Measurements from ENCODE around the gene CELF2. TPM values are rescaled to one million over a fixed set of nuclear protein-coding genes. Genes with fewer than 3 reads are reported as not detected.

Gene CELF2
- total RNA-seq, 1 donor from 2014 or later = 14.4 TPM

DNA sequence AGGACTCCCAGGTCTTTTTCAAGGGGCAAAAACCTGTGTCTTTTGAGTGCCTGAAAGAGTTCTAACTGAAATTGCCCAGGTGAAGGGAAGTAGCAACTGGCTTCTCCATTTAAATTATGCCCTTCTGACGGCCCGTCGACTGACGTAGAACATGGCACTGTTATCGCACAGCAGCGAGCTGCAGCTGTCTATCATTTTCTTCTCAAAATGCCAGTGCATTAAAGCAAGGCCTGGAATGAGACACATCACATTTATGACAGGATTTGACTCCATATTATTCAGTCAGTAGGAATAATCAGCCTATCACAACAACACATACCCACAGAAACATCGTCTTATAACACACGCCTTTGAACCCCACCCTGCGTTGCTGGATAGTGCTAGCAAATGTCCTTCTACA is 69.7 kb downstream of the CELF2 start:
- peaks cover 19% of the 10 kb centered on the region for H3K27me3 Mint-ChIP-seq
- no peaks in the 10 kb centered on the region for H3K36me3 Mint-ChIP-seq
- H3K4me3 Mint-ChIP-seq = no peak overlapping the region
- TF ChIP-seq, protein P1, sequence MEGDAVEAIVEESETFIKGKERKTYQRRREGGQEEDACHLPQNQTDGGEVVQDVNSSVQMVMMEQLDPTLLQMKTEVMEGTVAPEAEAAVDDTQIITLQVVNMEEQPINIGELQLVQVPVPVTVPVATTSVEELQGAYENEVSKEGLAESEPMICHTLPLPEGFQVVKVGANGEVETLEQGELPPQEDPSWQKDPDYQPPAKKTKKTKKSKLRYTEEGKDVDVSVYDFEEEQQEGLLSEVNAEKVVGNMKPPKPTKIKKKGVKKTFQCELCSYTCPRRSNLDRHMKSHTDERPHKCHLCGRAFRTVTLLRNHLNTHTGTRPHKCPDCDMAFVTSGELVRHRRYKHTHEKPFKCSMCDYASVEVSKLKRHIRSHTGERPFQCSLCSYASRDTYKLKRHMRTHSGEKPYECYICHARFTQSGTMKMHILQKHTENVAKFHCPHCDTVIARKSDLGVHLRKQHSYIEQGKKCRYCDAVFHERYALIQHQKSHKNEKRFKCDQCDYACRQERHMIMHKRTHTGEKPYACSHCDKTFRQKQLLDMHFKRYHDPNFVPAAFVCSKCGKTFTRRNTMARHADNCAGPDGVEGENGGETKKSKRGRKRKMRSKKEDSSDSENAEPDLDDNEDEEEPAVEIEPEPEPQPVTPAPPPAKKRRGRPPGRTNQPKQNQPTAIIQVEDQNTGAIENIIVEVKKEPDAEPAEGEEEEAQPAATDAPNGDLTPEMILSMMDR (conservative IDR thresholded peaks at IDR 0.05) = no peak
- peaks cover 4% of the 10 kb centered on the region for H3K4me1 Mint-ChIP-seq (ENCODE audit: unreplicated experiment)
- no peaks in the 10 kb centered on the region for H3K9me3 Mint-ChIP-seq
- no peak for DNase-seq (ENCODE audit: extremely low spot score, unreplicated experiment)
- H3K27ac Mint-ChIP-seq = no peak overlapping the region

DNA sequence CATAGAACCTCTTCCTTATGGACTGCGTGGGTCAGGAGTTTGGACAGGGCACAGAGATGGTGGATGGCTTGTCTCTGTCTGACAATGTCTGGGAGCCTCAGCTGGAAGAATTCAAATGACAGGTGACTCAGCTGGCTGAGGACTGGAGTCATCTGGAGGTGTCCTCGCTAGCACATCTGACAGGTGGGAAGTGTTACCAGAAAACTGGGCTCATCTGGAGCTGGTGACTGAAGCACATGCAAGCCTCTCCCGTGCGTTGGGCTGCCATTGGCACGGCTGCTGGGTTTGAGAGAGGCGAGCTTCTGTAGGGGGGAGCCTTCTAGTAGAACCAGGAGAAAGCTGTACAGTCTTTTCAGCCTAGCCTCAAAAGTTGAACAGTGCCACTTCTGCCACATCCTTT is 71.0 kb downstream of the CELF2 start:
- peaks cover 14% of the 10 kb centered on the region for H3K27me3 Mint-ChIP-seq
- H3K9me3 Mint-ChIP-seq = no peaks in the 10 kb centered on the region
- TF ChIP-seq, protein P1 (conservative IDR thresholded peaks at IDR 0.05) = no peak
- H3K4me3 Mint-ChIP-seq = no peak overlapping the region
- DNase-seq (ENCODE audit: extremely low spot score, unreplicated experiment) = no peak
- H3K27ac Mint-ChIP-seq = no peak overlapping the region
- H3K4me1 Mint-ChIP-seq (ENCODE audit: unreplicated experiment) = peaks cover 4% of the 10 kb centered on the region
- H3K36me3 Mint-ChIP-seq = no peaks in the 10 kb centered on the region

DNA sequence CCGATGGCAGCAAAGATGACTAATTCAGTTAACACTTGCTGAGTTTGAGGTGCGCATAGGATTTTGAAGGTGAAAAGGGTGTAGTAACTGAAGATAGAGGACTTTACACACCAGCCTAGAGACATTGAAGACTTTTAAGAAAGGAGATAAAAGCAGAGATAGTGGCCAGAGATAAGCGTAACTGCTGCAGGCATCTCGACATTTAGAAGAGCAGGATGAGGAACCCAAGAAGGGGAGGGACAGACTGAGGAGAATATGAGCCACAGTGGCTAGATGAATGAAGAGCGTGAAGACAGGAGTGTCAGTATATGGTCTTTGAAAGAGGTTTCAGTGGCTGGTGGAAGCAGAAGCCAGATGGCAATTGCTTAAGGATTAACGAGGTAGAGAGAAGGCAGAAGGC is 71.6 kb downstream of the CELF2 start:
- H3K36me3 Mint-ChIP-seq = no peaks in the 10 kb centered on the region
- TF ChIP-seq, protein P1 (conservative IDR thresholded peaks at IDR 0.05) = no peak

DNA sequence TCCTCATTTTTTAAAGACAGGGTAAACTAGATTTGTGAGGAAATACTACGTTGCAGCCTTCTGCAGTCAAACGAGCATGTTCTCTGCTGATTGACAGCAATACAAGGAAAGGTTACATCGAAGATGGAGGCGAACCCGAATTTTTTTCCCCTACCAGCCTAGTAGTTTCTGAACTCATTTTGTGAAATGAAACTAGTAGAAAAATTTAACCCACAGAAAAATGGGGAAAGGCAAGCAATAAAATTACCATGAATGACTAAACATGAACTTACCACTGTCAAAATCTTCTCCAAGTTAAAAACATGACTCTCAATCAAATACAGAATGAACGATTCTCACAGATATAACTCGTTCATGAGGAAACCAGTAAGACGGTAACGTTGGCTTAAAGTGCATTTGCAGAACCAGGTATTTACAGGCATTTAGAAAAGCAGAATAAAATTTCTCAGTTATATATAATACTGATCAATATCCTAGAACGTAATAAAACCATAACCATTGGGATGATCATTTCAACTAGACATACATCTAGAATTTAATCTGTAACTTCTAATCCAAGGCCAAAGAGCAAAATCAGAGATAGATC is 73.9 kb downstream of the CELF2 start:
- peaks cover 17% of the 10 kb centered on the region for H3K27me3 Mint-ChIP-seq
- no peaks in the 10 kb centered on the region for H3K4me1 Mint-ChIP-seq (ENCODE audit: unreplicated experiment)
- H3K36me3 Mint-ChIP-seq = no peaks in the 10 kb centered on the region
- TF ChIP-seq, protein P1 (conservative IDR thresholded peaks at IDR 0.05) = no peak
- no peak overlapping the region for H3K27ac Mint-ChIP-seq
- no peak for DNase-seq (ENCODE audit: extremely low spot score, unreplicated experiment)
- no peaks in the 10 kb centered on the region for H3K9me3 Mint-ChIP-seq
- H3K4me3 Mint-ChIP-seq = no peak overlapping the region

More for the DNA sequence above, 71.6 kb downstream of the CELF2 start:
- H3K9me3 Mint-ChIP-seq = no peaks in the 10 kb centered on the region
- no peak for DNase-seq (ENCODE audit: extremely low spot score, unreplicated experiment)
- H3K4me1 Mint-ChIP-seq (ENCODE audit: unreplicated experiment) = peaks cover 4% of the 10 kb centered on the region
- peaks cover 13% of the 10 kb centered on the region for H3K27me3 Mint-ChIP-seq
- H3K4me3 Mint-ChIP-seq = no peak overlapping the region
- no peak overlapping the region for H3K27ac Mint-ChIP-seq

DNA sequence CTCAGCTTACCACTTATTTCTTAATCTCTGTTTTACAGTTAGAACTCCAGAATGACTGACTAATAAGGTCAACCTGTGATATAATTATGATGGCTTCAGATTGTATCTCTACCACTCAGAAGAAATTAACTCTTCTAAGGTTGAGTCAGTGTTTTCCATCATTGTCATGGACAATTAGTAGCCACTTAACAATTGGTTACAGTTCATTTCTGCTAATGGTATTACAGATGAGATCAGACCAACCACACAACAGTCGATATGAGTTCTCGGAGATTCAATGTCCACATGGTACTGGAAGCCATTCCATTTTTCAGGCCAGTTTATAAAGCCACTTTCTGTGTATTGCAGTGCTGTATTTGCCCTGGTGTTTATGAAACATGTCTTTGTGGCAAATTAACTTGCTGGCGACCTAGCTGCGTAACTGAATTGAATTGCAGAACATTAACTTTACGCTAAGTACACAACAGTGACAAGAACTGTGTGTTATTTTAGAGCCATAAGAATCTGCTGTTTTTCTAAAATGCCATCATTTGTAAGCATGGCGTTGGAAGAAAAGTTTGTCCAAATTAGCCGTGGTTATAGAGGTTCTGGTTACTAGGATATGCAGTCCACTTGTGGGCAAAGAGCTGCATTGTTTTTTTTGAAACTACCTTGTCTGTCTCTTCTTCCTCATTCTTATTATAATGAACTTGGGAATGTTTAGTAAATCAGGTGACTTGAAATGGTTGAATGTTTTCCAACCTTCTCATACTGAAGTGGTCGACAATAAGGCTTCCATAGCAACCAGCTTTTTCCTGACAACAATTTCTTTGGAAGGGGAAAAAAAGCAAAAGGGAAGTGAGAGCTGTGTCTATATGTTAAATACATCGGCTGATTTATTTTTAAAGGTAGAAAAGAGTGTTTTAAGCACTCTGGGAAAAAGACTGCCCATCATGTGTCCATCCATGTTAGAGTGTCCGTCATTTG is 76.4 kb downstream of the CELF2 start:
- H3K27me3 Mint-ChIP-seq = peaks cover 30% of the 10 kb centered on the region
- TF ChIP-seq, protein P1 (conservative IDR thresholded peaks at IDR 0.05) = no peak
- H3K4me3 Mint-ChIP-seq = no peak overlapping the region
- no peaks in the 10 kb centered on the region for H3K36me3 Mint-ChIP-seq
- DNase-seq (ENCODE audit: extremely low spot score, unreplicated experiment) = no peak
- no peaks in the 10 kb centered on the region for H3K9me3 Mint-ChIP-seq
- H3K27ac Mint-ChIP-seq = no peak overlapping the region
- no peaks in the 10 kb centered on the region for H3K4me1 Mint-ChIP-seq (ENCODE audit: unreplicated experiment)

All from type B pancreatic cell (in vitro differentiated cells).